PC-3 (cell line): ENCODE data around the gene SORBS2. TPM values are rescaled to one million over a fixed set of nuclear protein-coding genes. Genes with fewer than 3 reads are reported as not detected.

ENCODE experiments used
- ATAC-seq: fragments of 200-7000 bp; cut with Tn5 transposase; 2 replicates; pipeline ENCODE4 v1.9.1; 2020; ENCODE audit warnings: mild to moderate bottlenecking, moderate library complexity
- BruUV-seq: library from RNA; stranded (reverse); fragments of 400-500 nt; replicated peaks from 2 replicates; lab custom pipeline; 2021; lab: Mats Ljungman, UMichigan
- CTCF ChIA-PET: fragments of 300-600 bp; sonication (Branson Sonifier 250); formaldehyde crosslinking; loops from one replicate; lab custom pipeline; 2022; ENCODE audit warnings: antibody characterized with exemption; lab: Charles Lee
- POLR2A ChIA-PET: fragments of 300-600 bp; sonication (Branson Sonifier 250); formaldehyde crosslinking; loops from one replicate; lab custom pipeline; 2022; ENCODE audit warnings: antibody characterized with exemption; ENCODE audit not compliant: unreplicated experiment; lab: Charles Lee
- DNase-seq: peaks from one replicate; pipeline ENCODE4 v3.0.0-alpha.2; 2015
- H2AFZ ChIP-seq: fragments of 300-600 bp; sonication (generic); 2 replicates; pipeline ENCODE4 v1.6.0; 2016; ENCODE audit warnings: antibody characterized with exemption, low read length
- H3F3A ChIP-seq: fragments of 300-600 bp; sonication (generic); one replicate; pipeline ENCODE4 v1.6.0; 2017; ENCODE audit warnings: antibody characterized with exemption, low read length, control low read depth, mild to moderate bottlenecking; ENCODE audit not compliant: unreplicated experiment
- H3K27ac ChIP-seq: fragments of 300-600 bp; sonication (generic); 2 replicates; pipeline ENCODE4 v1.5.1; 2016; ENCODE audit warnings: mild to moderate bottlenecking, low read length
- H3K27me3 ChIP-seq: fragments of 300-600 bp; sonication (generic); 2 replicates; pipeline ENCODE4 v1.6.1; 2016; ENCODE audit warnings: low read length, mixed read lengths
- H3K36me3 ChIP-seq: fragments of 300-600 bp; sonication (generic); 2 replicates; pipeline ENCODE4 v1.6.1; 2016; ENCODE audit warnings: low read depth, mixed run types, low read length, mixed read lengths
- H3K4me1 ChIP-seq: fragments of 300-600 bp; sonication (generic); 2 replicates; pipeline ENCODE4 v1.5.1; 2016; ENCODE audit warnings: low read length; ENCODE audit not compliant: insufficient read depth
- H3K4me2 ChIP-seq: fragments of 300-600 bp; sonication (generic); 2 replicates; pipeline ENCODE4 v1.6.0; 2016; ENCODE audit warnings: low read length
- H3K4me3 ChIP-seq: fragments of 300-600 bp; sonication (generic); 2 replicates; pipeline ENCODE4 v1.5.1; 2016; ENCODE audit warnings: mild to moderate bottlenecking, low read length, mixed read lengths
- H3K79me2 ChIP-seq: fragments of 300-600 bp; sonication (generic); 2 replicates; pipeline ENCODE4 v1.6.1; 2017; ENCODE audit warnings: low read length, mixed read lengths
- H3K9ac ChIP-seq: fragments of 300-600 bp; sonication (generic); 2 replicates; pipeline ENCODE4 v1.6.0; 2016; ENCODE audit warnings: mild to moderate bottlenecking, low read length
- H3K9me2 ChIP-seq: fragments of 300-600 bp; sonication (generic); replicated peaks from 2 replicates; pipeline ENCODE4 v1.6.1; 2016; ENCODE audit warnings: mixed run types, low read length, mixed read lengths
- H3K9me3 ChIP-seq: fragments of 300-600 bp; sonication (generic); 2 replicates; pipeline ENCODE4 v1.6.1; 2016; ENCODE audit warnings: low read length, mixed read lengths
- H4K20me1 ChIP-seq: fragments of 300-600 bp; sonication (generic); 2 replicates; pipeline ENCODE4 v1.6.1; 2016; ENCODE audit warnings: low read length, mixed read lengths
- EZH2 ChIP-seq: fragments of 300-600 bp; sonication (generic); IDR thresholded peaks from one replicate; pipeline ENCODE4 v1.6.1; 2017; ENCODE audit warnings: antibody characterized with exemption, mild to moderate bottlenecking, low read length; ENCODE audit not compliant: unreplicated experiment
- EZH2phosphoT487 ChIP-seq: fragments of 300-600 bp; sonication (generic); IDR thresholded peaks from 2 replicates; pipeline ENCODE4 v1.6.1; 2018; ENCODE audit warnings: mild to moderate bottlenecking, antibody characterized with exemption, low read length, borderline replicate concordance
- intact Hi-C: fragments of 100-400 bp; cut with micrococcal nuclease; formaldehyde crosslinking; loops from 2 replicates; pipeline ENCODE4 v1.9.0; 2023
- total RNA-seq: library from RNA; depleted of rRNA; stranded (reverse); fragments of >200 nt; gene quantifications from 2 replicates; pipeline ENCODE4 v1.2.3, GENCODE V29; 2014
- TF ChIP-seq, protein P1 (sequence below): fragments of 300-600 bp; sonication (generic); conservative IDR thresholded peaks from 2 replicates; pipeline ENCODE4 v1.5.1; 2017; ENCODE audit warnings: antibody characterized with exemption, low read depth, mild to moderate bottlenecking, low read length

SORBS2 gene
- total RNA-seq, 1 experiment from 2014 or later: 3.6 TPM

DNA sequence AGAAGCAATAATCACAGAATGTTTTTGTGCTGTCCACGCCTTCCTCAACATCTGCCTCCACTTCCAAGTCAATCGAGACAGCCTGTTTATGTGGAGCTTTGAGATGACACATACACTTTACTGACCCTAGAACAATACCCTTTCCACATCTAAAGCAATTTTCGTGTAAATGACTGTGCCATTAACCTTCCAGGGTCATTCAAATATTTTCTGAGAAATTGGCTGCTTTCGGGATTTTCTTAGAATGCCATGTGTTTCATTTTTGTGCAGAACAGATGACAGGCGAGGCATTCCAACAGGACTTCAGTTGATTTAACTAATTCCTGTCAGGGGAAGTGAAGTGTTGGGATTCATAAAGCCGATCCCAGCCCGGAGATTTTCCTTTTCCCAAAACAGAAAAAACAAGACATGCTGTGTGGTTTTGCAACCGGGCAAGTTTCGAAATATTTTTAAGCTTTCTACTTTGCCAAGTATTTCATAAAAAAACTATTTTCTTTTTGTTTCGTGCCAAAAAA is 73.9 kb downstream of the SORBS2 start:
- H4K20me1 ChIP-seq: no peaks in the 10 kb centered on the region
- no peaks in the 10 kb centered on the region for H3K4me1 ChIP-seq
- no peaks in the 10 kb centered on the region for H3K9me3 ChIP-seq
- H2AFZ ChIP-seq: no peak overlapping the region
- H3K27ac ChIP-seq: no peak overlapping the region
- no peak overlapping the region for H3K4me3 ChIP-seq
- BruUV-seq: no TSS peak
- H3K4me2 ChIP-seq: no peak overlapping the region
- no peaks in the 10 kb centered on the region for H3K79me2 ChIP-seq
- DNase-seq (no peak), ATAC-seq (no peak)
- no peaks in the 10 kb centered on the region for H3K27me3 ChIP-seq
- no peaks in the 10 kb centered on the region for H3K9me2 ChIP-seq
- intact Hi-C loops: no loop called here
- CTCF ChIA-PET: no interaction called here
- TF ChIP-seq EZH2 (no peak), EZH2phosphoT487 (no peak)
- no peaks in the 10 kb centered on the region for H3K36me3 ChIP-seq
- no peaks in the 10 kb centered on the region for H3F3A ChIP-seq
- no peak overlapping the region for H3K9ac ChIP-seq
- POLR2A ChIA-PET: no interaction called here

DNA sequence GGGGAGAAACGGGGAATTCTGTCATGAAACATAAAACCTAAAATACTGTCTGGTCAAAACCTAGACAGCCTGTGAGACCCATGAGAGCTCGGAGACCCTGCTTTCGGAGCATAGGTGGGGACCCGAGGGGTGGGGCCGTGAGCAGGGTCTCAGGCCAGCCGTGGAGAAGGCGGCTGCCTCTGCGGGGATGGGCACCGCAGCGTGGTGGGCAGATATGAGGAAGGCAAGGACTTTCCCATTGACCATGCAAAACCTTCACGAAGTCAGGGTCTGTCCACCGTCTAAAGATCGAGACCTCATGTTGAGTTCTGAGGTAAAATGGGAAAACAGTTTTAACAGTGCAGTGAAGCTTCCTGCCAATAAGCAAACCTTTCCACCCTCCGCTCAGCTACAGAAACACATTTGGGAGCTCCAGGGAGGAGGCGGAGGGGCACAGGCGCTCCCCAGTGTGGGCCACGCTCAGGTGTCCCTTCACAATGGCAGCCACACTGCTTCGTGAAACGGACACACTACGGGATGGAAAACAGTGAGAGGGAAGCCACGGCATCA is 74.4 kb downstream of the SORBS2 start:
- DNase-seq (no peak), ATAC-seq (no peak)
- H3K4me2 ChIP-seq: no peak overlapping the region
- BruUV-seq: no TSS peak
- H3K9ac ChIP-seq: no peak overlapping the region
- no peaks in the 10 kb centered on the region for H3K4me1 ChIP-seq
- H4K20me1 ChIP-seq: no peaks in the 10 kb centered on the region
- H3K9me2 ChIP-seq: no peaks in the 10 kb centered on the region
- H3K9me3 ChIP-seq: no peaks in the 10 kb centered on the region
- ChIA-PET POLR2A (no interaction called here), CTCF (no interaction called here)
- no peaks in the 10 kb centered on the region for H3K79me2 ChIP-seq
- no peak overlapping the region for H2AFZ ChIP-seq
- no peak overlapping the region for H3K27ac ChIP-seq
- H3K27me3 ChIP-seq: no peaks in the 10 kb centered on the region
- TF ChIP-seq EZH2: no peak
- no peak for TF ChIP-seq EZH2phosphoT487
- TF ChIP-seq, protein P1, sequence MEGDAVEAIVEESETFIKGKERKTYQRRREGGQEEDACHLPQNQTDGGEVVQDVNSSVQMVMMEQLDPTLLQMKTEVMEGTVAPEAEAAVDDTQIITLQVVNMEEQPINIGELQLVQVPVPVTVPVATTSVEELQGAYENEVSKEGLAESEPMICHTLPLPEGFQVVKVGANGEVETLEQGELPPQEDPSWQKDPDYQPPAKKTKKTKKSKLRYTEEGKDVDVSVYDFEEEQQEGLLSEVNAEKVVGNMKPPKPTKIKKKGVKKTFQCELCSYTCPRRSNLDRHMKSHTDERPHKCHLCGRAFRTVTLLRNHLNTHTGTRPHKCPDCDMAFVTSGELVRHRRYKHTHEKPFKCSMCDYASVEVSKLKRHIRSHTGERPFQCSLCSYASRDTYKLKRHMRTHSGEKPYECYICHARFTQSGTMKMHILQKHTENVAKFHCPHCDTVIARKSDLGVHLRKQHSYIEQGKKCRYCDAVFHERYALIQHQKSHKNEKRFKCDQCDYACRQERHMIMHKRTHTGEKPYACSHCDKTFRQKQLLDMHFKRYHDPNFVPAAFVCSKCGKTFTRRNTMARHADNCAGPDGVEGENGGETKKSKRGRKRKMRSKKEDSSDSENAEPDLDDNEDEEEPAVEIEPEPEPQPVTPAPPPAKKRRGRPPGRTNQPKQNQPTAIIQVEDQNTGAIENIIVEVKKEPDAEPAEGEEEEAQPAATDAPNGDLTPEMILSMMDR: no peak
- no peak overlapping the region for H3K4me3 ChIP-seq
- intact Hi-C loops: no loop called here
- H3F3A ChIP-seq: no peaks in the 10 kb centered on the region
- no peaks in the 10 kb centered on the region for H3K36me3 ChIP-seq

DNA sequence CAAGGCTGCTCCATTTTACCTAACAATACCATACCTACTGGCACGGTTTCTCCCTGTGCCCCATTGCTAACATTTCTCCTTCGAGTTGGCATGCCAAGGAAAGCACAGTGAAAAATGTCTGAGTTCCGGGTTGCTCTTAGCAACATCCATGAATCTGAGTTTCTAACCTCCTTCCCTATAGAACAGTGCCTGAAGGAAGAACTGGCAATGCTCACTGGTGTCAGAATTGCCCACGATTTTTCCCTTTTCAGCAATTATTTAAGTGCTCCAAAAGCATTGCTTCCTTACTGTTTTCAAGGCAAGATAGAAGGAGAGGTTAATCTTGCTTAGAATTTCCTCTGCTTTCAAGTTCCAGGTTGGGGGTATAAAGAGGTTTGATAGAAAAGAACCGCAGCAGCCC is 75.1 kb downstream of the SORBS2 start:
- CTCF ChIA-PET: no interaction called here
- intact Hi-C loops: no loop called here
- Histone ChIP-seq H3K27me3 (no peaks in the 10 kb centered on the region), H2AFZ (no peak overlapping the region), H3K79me2 (no peaks in the 10 kb centered on the region), H3K4me1 (no peaks in the 10 kb centered on the region), H3K4me3 (no peak overlapping the region), H4K20me1 (no peaks in the 10 kb centered on the region), H3K9me2 (no peaks in the 10 kb centered on the region), H3K9me3 (no peaks in the 10 kb centered on the region), H3K4me2 (no peak overlapping the region), H3K36me3 (no peaks in the 10 kb centered on the region), H3K27ac (no peak overlapping the region), H3K9ac (no peak overlapping the region), H3F3A (no peaks in the 10 kb centered on the region)
- BruUV-seq: no TSS peak
- no peak for TF ChIP-seq EZH2
- no peak for TF ChIP-seq EZH2phosphoT487
- TF ChIP-seq, protein P1: no peak
- ATAC-seq: no peak
- DNase-seq: no peak
- POLR2A ChIA-PET: no interaction called here
